K562 (cell line): Measurements from ENCODE around the gene AGPAT3.

ENCODE experiments used
- ARNT ChIP-seq, 2 experiments: fragments of 450-650 bp; IDR thresholded peaks; 2 replicates each; pipeline ENCODE4 v1.6.1; 2016; ENCODE audit warnings: mild to moderate bottlenecking in 1 of 2
- BDP1 ChIP-seq: IDR thresholded peaks from 3 replicates; pipeline ENCODE4 v1.6.1; 2011; ENCODE audit not compliant: insufficient read length, insufficient read depth
- CTCF ChIP-seq, 3 experiments: IDR thresholded peaks in 2 of 3; conservative IDR thresholded peaks in 1 of 3; 2 replicates each; pipeline ENCODE4 v1.5.1; 2011 to 2012; ENCODE audit warnings: low read length in 3 of 3, mild to moderate bottlenecking in 3 of 3, control low read depth in 2 of 3, improper control_type of control experiment in 1 of 3, inconsistent platforms in 1 of 3, low read depth in 1 of 3, mixed read lengths in 1 of 3, moderate library complexity in 1 of 3; ENCODE audit not compliant: insufficient read depth in 2 of 3
- EP300 ChIP-seq: IDR thresholded peaks from 2 replicates; pipeline ENCODE4 v1.6.1; 2012; ENCODE audit warnings: low read length, improper control_type of control experiment
- ESRRB ChIP-seq: fragments of 250-450 bp; sonication (Bioruptor Pico); IDR thresholded peaks from 2 replicates; pipeline ENCODE4 v1.5.0; 2020; ENCODE audit warnings: mild to moderate bottlenecking, moderate library complexity, borderline replicate concordance
- GATA2 ChIP-seq: sonication (generic); formaldehyde crosslinking; IDR thresholded peaks from 2 replicates; pipeline ENCODE4 v1.4.0; 2020; ENCODE audit warnings: mild to moderate bottlenecking, missing genetic modification reagents
- HDAC2 ChIP-seq: fragments of 450-650 bp; IDR thresholded peaks from 2 replicates; pipeline ENCODE4 v1.6.1; 2016; ENCODE audit warnings: mild to moderate bottlenecking
- JUND ChIP-seq, 2 experiments: IDR thresholded peaks; 2 replicates in 1 of 2; 3 replicates in 1 of 2; pipeline ENCODE4 v1.6.1; 2011; ENCODE audit warnings: borderline replicate concordance in 2 of 2, low read depth in 2 of 2, low read length in 2 of 2, improper control_type of control experiment in 1 of 2, missing biosample characterization in 1 of 2, missing genetic modification characterization in 1 of 2, missing genetic modification reagents in 1 of 2
- MAX ChIP-seq: sonication (generic); formaldehyde crosslinking; IDR thresholded peaks from 2 replicates; pipeline ENCODE4 v1.9.0; 2022; ENCODE audit warnings: mild to moderate bottlenecking, missing genetic modification reagents
- PHF20 ChIP-seq: fragments of 450-650 bp; IDR thresholded peaks from 2 replicates; pipeline ENCODE4 v1.6.1; 2018; ENCODE audit not compliant: partially characterized antibody
- POLR2A ChIP-seq: fragments of 450-650 bp; conservative IDR thresholded peaks from 2 replicates; pipeline ENCODE4 v1.6.1; 2016
- TRIM24 ChIP-seq, 2 experiments: fragments of 450-650 bp; IDR thresholded peaks; 2 replicates each; pipeline ENCODE4 v1.6.1; 2016
- TF ChIP-seq, protein P1 (sequence below): sonication (generic); formaldehyde crosslinking; IDR thresholded peaks from 2 replicates; pipeline ENCODE4 v1.5.0; 2020; ENCODE audit warnings: missing genetic modification reagents

DNA sequence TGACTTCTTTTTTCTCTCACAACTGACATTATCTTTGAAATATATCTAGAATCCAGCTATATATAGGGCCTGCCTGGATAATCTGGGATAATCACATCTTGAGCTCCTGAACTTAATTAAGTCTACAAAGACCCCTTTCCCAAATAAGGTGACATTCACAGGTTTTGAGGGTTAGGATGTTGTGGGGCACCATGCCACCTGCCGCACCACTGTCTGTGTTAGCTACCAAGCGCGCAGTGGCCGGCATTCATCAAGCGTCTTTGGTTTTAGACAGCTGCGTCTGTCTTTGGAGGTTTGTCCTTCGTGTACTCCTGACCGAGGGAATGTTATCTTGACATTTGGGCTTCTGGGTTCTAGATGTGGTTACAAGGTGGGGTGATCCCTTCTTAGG lies 154.5 kb downstream of the AGPAT3 start:
- TF ChIP-seq GATA2, result no peak
- no peak for TF ChIP-seq PHF20
- TF ChIP-seq ARNT (IDR thresholded peaks at IDR 0.05), result no peak
- no peak for TF ChIP-seq EP300
- TF ChIP-seq, protein P1, sequence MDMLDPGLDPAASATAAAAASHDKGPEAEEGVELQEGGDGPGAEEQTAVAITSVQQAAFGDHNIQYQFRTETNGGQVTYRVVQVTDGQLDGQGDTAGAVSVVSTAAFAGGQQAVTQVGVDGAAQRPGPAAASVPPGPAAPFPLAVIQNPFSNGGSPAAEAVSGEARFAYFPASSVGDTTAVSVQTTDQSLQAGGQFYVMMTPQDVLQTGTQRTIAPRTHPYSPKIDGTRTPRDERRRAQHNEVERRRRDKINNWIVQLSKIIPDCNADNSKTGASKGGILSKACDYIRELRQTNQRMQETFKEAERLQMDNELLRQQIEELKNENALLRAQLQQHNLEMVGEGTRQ (CRISPR knock-in tag), result no peak
- no peak for TF ChIP-seq ESRRB (CRISPR knock-in tag)
- no peak for TF ChIP-seq MAX (CRISPR knock-in tag)
- TF ChIP-seq TRIM24 (IDR thresholded peaks at IDR 0.05), result no peak
- TF ChIP-seq POLR2A, result no peak
- no peak for TF ChIP-seq BDP1
- TF ChIP-seq CTCF (IDR thresholded peaks at IDR 0.05 in 2 of 3, conservative IDR thresholded peaks at IDR 0.05 in 1 of 3; ENCODE audit: insufficient read depth in 2 of 3, low read depth in 1 of 3, low read length in 3 of 3), result no peak
- no peak for TF ChIP-seq JUND (IDR thresholded peaks at IDR 0.05; ENCODE audit: borderline replicate concordance, low read depth, low read length)
- TF ChIP-seq JUND (tag; IDR thresholded peaks at IDR 0.05; ENCODE audit: borderline replicate concordance, low read depth, low read length), result no peak
- no peak for TF ChIP-seq HDAC2
